ENCODE measurements around the gene CX3CL1. TPM values are rescaled to one million over a fixed set of nuclear protein-coding genes. Genes with fewer than 3 reads are reported as not detected.
"Not testable (repeated sequence)": the region's sequence is repeated elsewhere in the genome, so short reads cannot be mapped to it uniquely, and the experiment has no call there.

The CX3CL1 gene
- total RNA-seq, 3 donors from 2014 or later = 0.05 TPM; not detected in 1

- ATAC-seq = no peak
- Mint-ChIP-seq H3K27me3 (ENCODE audit: low read depth) (peaks cover 4% of the 10 kb centered on the region), H3K9me3 (no peaks in the 10 kb centered on the region), H3K4me3 (no peak overlapping the region), H3K36me3 (ENCODE audit: insufficient read depth) (no peaks in the 10 kb centered on the region), H3K4me1 (ENCODE audit: low read depth) (no peaks in the 10 kb centered on the region)
- DNase-seq = no peak
Observed at GRCh38 chr16:57396786-57397185, 24.5 kb downstream of the CX3CL1 start.

- not testable (repeated sequence) for ATAC-seq; H3K4me1 Mint-ChIP-seq (ENCODE audit: low read depth); H3K4me3 Mint-ChIP-seq; H3K9me3 Mint-ChIP-seq; H3K36me3 Mint-ChIP-seq (ENCODE audit: insufficient read depth); DNase-seq; H3K27me3 Mint-ChIP-seq (ENCODE audit: low read depth)
Observed at GRCh38 chr16:57397493-57397892, 25.2 kb downstream of the CX3CL1 start.

DNA sequence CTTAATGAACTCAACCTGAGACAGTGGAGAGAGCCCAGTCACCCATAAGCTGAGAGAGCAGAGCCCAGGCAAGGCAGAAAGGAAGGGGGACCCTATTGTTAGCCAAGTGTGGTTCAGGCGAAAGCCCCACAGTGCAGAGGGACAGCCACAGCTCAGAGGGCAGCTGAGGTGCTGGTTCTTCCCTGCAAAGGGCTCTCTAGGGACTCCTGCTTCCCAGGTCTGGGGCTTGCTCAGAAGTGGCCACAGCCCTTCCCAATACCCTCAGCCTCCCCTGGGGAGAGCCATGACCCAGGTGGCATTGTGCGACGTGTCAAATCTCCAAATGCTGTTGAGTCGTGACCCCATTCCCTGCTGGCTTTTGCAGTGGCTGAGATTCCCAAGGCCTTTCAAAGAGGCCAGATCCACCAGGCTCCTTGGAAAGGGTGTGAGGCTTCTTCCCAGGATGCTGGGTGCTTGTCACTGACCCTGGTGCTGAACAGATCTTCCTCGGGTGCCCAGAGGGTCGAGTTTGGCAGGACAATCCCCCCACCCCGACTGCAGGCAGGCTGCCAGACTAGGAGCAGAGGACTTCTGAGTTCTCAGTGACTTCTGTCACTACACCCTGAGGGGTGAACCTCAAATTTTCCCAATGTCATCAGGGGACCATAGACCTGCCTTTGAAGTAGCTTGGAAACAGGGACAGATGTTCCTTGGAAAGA is 29.8 kb downstream of the CX3CL1 start:
- Mint-ChIP-seq H3K4me1 (ENCODE audit: low read depth) (no peaks in the 10 kb centered on the region), H3K9me3 (no peaks in the 10 kb centered on the region), H3K36me3 (ENCODE audit: insufficient read depth) (no peaks in the 10 kb centered on the region), H3K27me3 (ENCODE audit: low read depth) (no peaks in the 10 kb centered on the region), H3K4me3 (no peak overlapping the region)
- DNase-seq = no peak
- ATAC-seq = no peak

DNA sequence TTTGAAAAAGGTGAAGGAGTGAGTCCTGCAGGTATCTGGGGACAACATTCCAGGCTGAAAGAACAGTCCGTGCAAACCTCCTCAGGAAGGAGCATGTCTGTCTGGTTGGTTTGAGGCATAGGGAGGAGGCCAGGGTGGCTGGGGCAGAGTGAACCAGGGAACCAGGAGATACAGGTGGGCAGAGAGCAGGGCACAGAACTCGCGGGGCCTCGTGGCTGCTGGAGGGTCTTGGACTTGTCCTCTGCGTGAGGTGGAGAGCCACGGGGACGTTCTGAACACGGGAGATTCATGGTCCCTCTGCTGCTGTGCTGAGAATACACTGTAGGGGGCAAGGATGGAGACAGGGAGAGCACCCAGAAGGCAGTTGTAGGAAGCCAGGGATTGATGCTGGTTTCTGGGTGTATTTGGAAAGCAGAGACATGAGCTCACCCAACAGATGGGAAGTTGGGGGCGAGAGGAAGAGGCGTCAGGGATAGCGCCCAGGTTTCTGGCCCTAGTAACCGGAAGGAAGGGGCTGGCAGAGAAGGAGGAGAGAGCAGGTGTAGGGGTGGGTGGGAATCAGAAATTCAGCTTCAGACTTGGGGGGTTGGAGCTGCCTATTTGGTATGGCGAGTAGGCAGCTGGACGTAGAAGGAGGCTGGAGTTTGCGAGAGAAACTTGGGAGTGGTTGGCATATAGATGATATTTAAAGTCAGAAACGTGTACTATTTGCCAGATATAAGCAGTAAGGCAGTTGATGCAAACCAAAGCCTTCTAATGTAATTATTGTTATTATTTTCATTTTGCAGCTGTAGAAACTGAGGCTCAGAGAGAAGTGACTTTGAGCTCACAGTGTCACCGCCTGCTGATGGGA is 31.9 kb downstream of the CX3CL1 start, which contains the start of gene CCL17:
Gene CCL17 (plus strand): TSS at position 803 of the 853 bp plus-strand sequence. CDS start 9,166 bp downstream, outside the sequence.
- H3K4me3 Mint-ChIP-seq = no peak within 1 kb of the TSS
- peaks cover 2% of the 10 kb centered on the region for H3K27me3 Mint-ChIP-seq (ENCODE audit: low read depth)
- no peaks in the 10 kb centered on the region for H3K36me3 Mint-ChIP-seq (ENCODE audit: insufficient read depth)
- ATAC-seq = no peak
- H3K9me3 Mint-ChIP-seq = no peaks in the 10 kb centered on the region
- H3K4me1 Mint-ChIP-seq (ENCODE audit: low read depth) = no peaks in the 10 kb centered on the region
- DNase-seq = no peak

GRCh38 chr16:57405097-57405496 is 32.8 kb downstream of the CX3CL1 start:
- DNase-seq = no peak
- Mint-ChIP-seq H3K36me3 (ENCODE audit: insufficient read depth) (no peaks in the 10 kb centered on the region), H3K27me3 (ENCODE audit: low read depth) (peaks cover 3% of the 10 kb centered on the region), H3K4me3 (no peak overlapping the region), H3K4me1 (ENCODE audit: low read depth) (no peaks in the 10 kb centered on the region), H3K9me3 (no peaks in the 10 kb centered on the region)
- no peak for ATAC-seq

- Mint-ChIP-seq H3K9me3 (no peaks in the 10 kb centered on the region), H3K4me1 (ENCODE audit: low read depth) (no peaks in the 10 kb centered on the region), H3K36me3 (ENCODE audit: insufficient read depth) (no peaks in the 10 kb centered on the region), H3K4me3 (no peak overlapping the region), H3K27me3 (ENCODE audit: low read depth) (peaks cover 3% of the 10 kb centered on the region)
- DNase-seq (no peak), ATAC-seq (no peak)
Observed at GRCh38 chr16:57406881-57407280, 34.6 kb downstream of the CX3CL1 start.

- no peak for ATAC-seq
- Mint-ChIP-seq H3K27me3 (ENCODE audit: low read depth) (peaks cover 3% of the 10 kb centered on the region), H3K9me3 (no peaks in the 10 kb centered on the region), H3K4me3 (no peak overlapping the region), H3K4me1 (ENCODE audit: low read depth) (no peaks in the 10 kb centered on the region), H3K36me3 (ENCODE audit: insufficient read depth) (no peaks in the 10 kb centered on the region)
- no peak for DNase-seq
Observed at GRCh38 chr16:57407521-57408353, 35.4 kb downstream of the CX3CL1 start.

- H3K4me3 Mint-ChIP-seq = no peak overlapping the region
- no peak for ATAC-seq
- no peak for DNase-seq
- H3K9me3 Mint-ChIP-seq = no peaks in the 10 kb centered on the region
- H3K4me1 Mint-ChIP-seq (ENCODE audit: low read depth) = no peaks in the 10 kb centered on the region
- H3K36me3 Mint-ChIP-seq (ENCODE audit: insufficient read depth) = no peaks in the 10 kb centered on the region
- H3K27me3 Mint-ChIP-seq (ENCODE audit: low read depth) = peaks cover 3% of the 10 kb centered on the region
Observed at GRCh38 chr16:57409065-57409464, 36.8 kb downstream of the CX3CL1 start.

GRCh38 chr16:57409870-57410587 is 37.7 kb downstream of the CX3CL1 start:
- Mint-ChIP-seq H3K36me3 (ENCODE audit: insufficient read depth) (no peaks in the 10 kb centered on the region), H3K4me1 (ENCODE audit: low read depth) (no peaks in the 10 kb centered on the region), H3K4me3 (no peak overlapping the region), H3K9me3 (no peaks in the 10 kb centered on the region), H3K27me3 (ENCODE audit: low read depth) (peaks cover 3% of the 10 kb centered on the region)
- ATAC-seq = no peak
- DNase-seq = no peak

GRCh38 chr16:57411362-57411976 is 39.2 kb downstream of the CX3CL1 start:
- Mint-ChIP-seq H3K36me3 (ENCODE audit: insufficient read depth) (no peaks in the 10 kb centered on the region), H3K9me3 (no peaks in the 10 kb centered on the region), H3K27me3 (ENCODE audit: low read depth) (peaks cover 3% of the 10 kb centered on the region), H3K4me1 (ENCODE audit: low read depth) (peaks cover 2% of the 10 kb centered on the region), H3K4me3 (no peak overlapping the region)
- ATAC-seq (peak in 1 of 2 donors; percentile 7), DNase-seq (no peak)

DNA sequence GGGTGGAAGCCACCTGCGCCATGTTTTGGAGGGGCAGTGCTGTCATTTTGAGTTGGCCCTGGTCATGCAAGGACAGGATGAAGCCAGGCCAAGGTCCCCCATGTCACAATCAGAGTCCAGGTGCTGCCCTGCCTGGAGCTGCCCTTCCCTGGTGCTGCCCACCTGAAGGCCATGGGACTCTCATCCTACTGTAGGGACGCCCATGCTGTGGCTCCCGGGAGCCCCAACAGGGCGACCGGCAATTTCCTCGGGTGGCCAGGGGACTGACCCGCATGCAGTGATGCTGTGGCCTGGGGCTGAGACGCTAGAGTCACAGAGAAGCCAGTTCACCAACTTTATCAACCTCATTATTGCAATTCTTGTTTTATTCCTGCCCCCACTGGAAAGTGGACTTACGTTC is 40.3 kb downstream of the CX3CL1 start:
- H3K27me3 Mint-ChIP-seq (ENCODE audit: low read depth) = peaks cover 3% of the 10 kb centered on the region
- no peak overlapping the region for H3K4me3 Mint-ChIP-seq
- peaks cover 9% of the 10 kb centered on the region for H3K4me1 Mint-ChIP-seq (ENCODE audit: low read depth)
- ATAC-seq (no peak), DNase-seq (no peak)
- no peaks in the 10 kb centered on the region for H3K9me3 Mint-ChIP-seq
- no peaks in the 10 kb centered on the region for H3K36me3 Mint-ChIP-seq (ENCODE audit: insufficient read depth)

DNA sequence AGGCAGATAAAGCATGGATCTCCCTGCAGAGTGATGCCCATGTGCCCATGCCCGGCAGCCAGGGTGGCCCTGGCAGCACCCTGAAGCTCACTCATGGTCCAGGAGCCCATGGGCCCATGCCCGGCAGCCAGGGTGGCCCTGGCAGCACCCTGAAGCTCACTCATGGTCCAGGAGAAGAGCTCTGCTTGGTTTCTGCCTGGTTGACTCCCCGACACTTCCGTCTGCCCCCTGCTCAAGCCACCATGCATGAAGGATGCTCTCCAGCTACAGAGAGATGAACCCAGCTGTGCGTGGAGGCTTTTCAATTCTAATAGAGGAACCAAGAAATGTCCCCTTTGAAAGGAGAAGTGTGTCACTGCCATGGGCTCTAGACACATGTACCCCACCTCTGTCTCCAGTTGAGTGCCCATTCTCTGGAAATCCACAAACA is 41.0 kb downstream of the CX3CL1 start:
- Mint-ChIP-seq H3K4me3 (no peak overlapping the region), H3K4me1 (ENCODE audit: low read depth) (peaks cover 11% of the 10 kb centered on the region), H3K27me3 (ENCODE audit: low read depth) (peaks cover 3% of the 10 kb centered on the region), H3K9me3 (no peaks in the 10 kb centered on the region), H3K36me3 (ENCODE audit: insufficient read depth) (no peaks in the 10 kb centered on the region)
- no peak for ATAC-seq
- DNase-seq = no peak

GRCh38 chr16:57413733-57414132 is 41.4 kb downstream of the CX3CL1 start:
- H3K4me1 Mint-ChIP-seq (ENCODE audit: low read depth) = peaks cover 13% of the 10 kb centered on the region
- no peak overlapping the region for H3K4me3 Mint-ChIP-seq
- no peak for ATAC-seq
- no peak for DNase-seq
- H3K27me3 Mint-ChIP-seq (ENCODE audit: low read depth) = peaks cover 3% of the 10 kb centered on the region
- no peaks in the 10 kb centered on the region for H3K9me3 Mint-ChIP-seq
- no peaks in the 10 kb centered on the region for H3K36me3 Mint-ChIP-seq (ENCODE audit: insufficient read depth)
